Measurements from ENCODE around the gene KRTAP12-1. TPM values are rescaled to one million over a fixed set of nuclear protein-coding genes. Genes with fewer than 3 reads are reported as not detected.

KRTAP12-1 gene
- total RNA-seq (2022; extraction: Qiagen RNA extraction; ENCODE audit: low read depth), result not detected in 5 replicates

GRCh38 chr21:44681861-44682579, at the start of gene KRTAP12-1:
TSS of gene KRTAP12-1 (minus strand) at chr21:44682163. CDS start at chr21:44682123, 40 bp downstream.

GRCh38 chr21:44711327-44712202, 29.6 kb upstream of the KRTAP12-1 start, which contains the start of gene TSPEAR:
TSS of gene TSPEAR (minus strand) at chr21:44711572. CDS start at chr21:44711514, 58 bp downstream.

DNA sequence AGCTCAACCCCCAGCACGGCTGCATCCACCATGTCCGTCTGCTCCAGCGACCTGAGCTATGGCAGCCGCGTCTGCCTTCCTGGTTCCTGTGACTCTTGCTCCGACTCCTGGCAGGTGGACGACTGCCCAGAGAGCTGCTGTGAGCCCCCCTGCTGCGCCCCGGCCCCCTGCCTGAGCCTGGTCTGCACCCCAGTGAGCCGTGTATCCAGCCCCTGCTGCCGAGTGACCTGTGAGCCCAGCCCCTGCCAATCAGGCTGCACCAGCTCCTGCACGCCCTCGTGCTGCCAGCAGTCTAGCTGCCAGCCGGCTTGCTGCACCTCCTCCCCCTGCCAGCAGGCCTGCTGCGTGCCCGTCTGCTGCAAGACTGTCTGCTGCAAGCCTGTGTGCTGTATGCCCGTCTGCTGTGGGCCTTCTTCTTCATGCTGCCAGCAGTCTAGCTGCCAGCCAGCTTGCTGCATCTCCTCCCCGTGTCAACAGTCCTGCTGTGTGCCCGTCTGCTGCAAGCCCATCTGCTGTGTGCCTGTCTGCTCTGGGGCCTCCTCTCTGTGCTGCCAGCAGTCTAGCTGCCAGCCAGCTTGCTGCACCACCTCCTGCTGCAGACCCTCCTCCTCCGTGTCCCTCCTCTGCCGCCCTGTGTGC, 15.3 kb upstream of the KRTAP12-1 start, which contains the start of gene KRTAP10-12:
TSS of gene KRTAP10-12 (plus strand) at position 1 of the 639 bp plus-strand sequence. CDS start at position 31, 30 bp downstream.

GRCh38 chr21:44666401-44667320, 15.3 kb downstream of the KRTAP12-1 start, which contains the start of gene KRTAP12-2:
TSS of gene KRTAP12-2 (minus strand) at chr21:44666927. CDS start at chr21:44666886, 41 bp downstream.

GRCh38 chr21:44657635-44658540, 24.1 kb downstream of the KRTAP12-1 start, which contains the start of gene KRTAP12-3:
TSS of gene KRTAP12-3 (plus strand) at chr21:44657932. CDS start at chr21:44657980, 48 bp downstream.

DNA sequence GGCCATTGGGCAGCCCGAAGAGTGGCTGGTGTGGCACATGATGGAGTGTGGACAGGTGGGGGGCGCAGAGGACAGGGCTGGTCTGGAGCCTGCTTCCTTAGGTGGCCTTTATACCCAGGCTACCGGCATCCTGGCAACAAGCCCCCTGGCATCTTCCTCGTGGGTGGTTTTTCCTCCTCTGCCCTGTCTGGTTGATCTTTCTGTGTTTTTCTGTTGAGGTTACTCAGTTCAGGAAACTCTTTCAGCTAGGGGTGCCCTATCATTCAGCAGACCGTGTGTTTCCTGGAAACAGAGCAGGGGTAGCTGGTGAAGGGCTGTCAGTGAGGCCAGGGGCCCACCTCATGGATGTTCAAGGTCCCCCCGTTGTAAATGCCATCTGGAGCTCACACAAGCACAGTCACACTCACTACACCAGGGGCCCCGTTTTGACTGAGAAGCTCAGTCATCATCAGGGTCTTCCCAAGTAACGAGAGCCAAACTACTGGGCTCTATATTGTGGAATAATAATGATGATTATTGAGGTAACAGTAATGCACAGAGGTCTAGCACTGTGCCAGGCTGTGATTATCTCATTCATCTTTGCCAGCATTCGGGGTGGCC, 27.3 kb downstream of the KRTAP12-1 start, which contains the start of gene KRTAP12-4:
TSS of gene KRTAP12-4 (minus strand) at position 84 of the 600 bp plus-strand sequence. CDS start at position 39, 45 bp downstream.

GRCh38 chr21:44646366-44647221, 35.4 kb downstream of the KRTAP12-1 start, which contains the start of gene KRTAP10-11:
TSS of gene KRTAP10-11 (plus strand) at chr21:44646414. CDS start at chr21:44646459, 45 bp downstream.

DNA sequence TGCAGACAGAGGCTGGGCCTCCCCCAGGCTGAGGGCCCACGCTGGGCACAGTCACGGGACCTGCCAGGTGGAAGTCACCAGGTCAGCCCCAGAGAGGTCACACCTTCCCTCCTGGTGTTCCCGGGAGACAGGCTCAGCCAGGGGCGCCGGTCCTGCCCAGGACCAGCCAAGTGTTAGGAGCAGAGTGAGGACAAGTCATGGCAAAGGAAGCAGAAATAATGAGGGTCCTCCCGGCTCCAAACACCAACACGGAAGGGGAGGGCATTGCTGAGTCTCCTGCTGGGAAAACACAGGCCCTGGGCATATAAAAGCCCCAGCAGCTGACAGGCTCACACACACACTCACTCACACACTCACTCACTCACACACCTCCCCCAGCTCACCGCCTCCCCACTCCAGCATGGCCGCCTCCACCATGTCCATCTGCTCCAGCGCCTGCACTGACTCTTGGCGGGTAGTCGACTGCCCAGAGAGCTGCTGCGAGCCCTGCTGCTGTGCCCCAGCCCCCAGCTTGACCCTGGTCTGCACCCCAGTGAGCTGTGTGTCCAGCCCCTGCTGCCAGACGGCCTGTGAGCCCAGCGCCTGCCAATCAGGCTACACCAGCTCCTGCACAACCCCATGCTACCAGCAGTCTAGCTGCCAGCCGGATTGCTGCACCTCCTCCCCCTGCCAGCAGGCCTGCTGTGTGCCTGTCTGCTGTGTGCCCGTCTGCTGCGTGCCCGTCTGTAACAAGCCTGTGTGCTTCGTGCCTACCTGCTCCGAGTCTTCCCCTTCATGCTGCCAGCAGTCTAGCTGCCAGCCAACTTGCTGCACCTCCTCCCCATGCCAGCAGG, 44.7 kb downstream of the KRTAP12-1 start, which contains the start of gene KRTAP10-10:
TSS of gene KRTAP10-10 (plus strand) at position 339 of the 833 bp plus-strand sequence. CDS start at position 401, 62 bp downstream.

Other genes with a start within 250 kb of the KRTAP12-1 start
- 1.0 to 2.1 TPM (median 1.6 TPM) in 5 replicates for gene LRRC3, start 226.7 kb downstream of the KRTAP12-1 start, total RNA-seq (2022; extraction: Qiagen RNA extraction; ENCODE audit: low read depth)
- gene KRTAP10-1, start 142.0 kb downstream of the KRTAP12-1 start, total RNA-seq (2022; extraction: Qiagen RNA extraction; ENCODE audit: low read depth), result not detected in 5 replicates
- gene KRTAP10-2, start 130.7 kb downstream of the KRTAP12-1 start, total RNA-seq (2022; extraction: Qiagen RNA extraction; ENCODE audit: low read depth), result not detected in 5 replicates
- not detected in 5 replicates for gene KRTAP10-3, start 123.4 kb downstream of the KRTAP12-1 start, total RNA-seq (2022; extraction: Qiagen RNA extraction; ENCODE audit: low read depth)
- not detected in 5 replicates for gene KRTAP10-4, start 108.4 kb downstream of the KRTAP12-1 start, total RNA-seq (2022; extraction: Qiagen RNA extraction; ENCODE audit: low read depth)
- gene KRTAP10-5, start 101.6 kb downstream of the KRTAP12-1 start, total RNA-seq (2022; extraction: Qiagen RNA extraction; ENCODE audit: low read depth), result not detected in 5 replicates
- gene KRTAP10-6, start 89.7 kb downstream of the KRTAP12-1 start, total RNA-seq (2022; extraction: Qiagen RNA extraction; ENCODE audit: low read depth), result not detected in 5 replicates
- gene KRTAP10-7, start 81.6 kb downstream of the KRTAP12-1 start, total RNA-seq (2022; extraction: Qiagen RNA extraction; ENCODE audit: low read depth), result not detected in 5 replicates
- gene KRTAP10-8, start 70.1 kb downstream of the KRTAP12-1 start, total RNA-seq (2022; extraction: Qiagen RNA extraction; ENCODE audit: low read depth), result not detected in 5 replicates
- gene KRTAP10-9, start 55.1 kb downstream of the KRTAP12-1 start, total RNA-seq (2022; extraction: Qiagen RNA extraction; ENCODE audit: low read depth), result not detected in 5 replicates
- not detected in 5 replicates for gene KRTAP10-10, start 44.8 kb downstream of the KRTAP12-1 start, total RNA-seq (2022; extraction: Qiagen RNA extraction; ENCODE audit: low read depth)
- not detected in 5 replicates for gene KRTAP10-11, start 35.7 kb downstream of the KRTAP12-1 start, total RNA-seq (2022; extraction: Qiagen RNA extraction; ENCODE audit: low read depth)
- gene KRTAP12-4, start 27.5 kb downstream of the KRTAP12-1 start, total RNA-seq (2022; extraction: Qiagen RNA extraction; ENCODE audit: low read depth), result not detected in 5 replicates
- not detected in 5 replicates for gene KRTAP12-3, start 24.2 kb downstream of the KRTAP12-1 start, total RNA-seq (2022; extraction: Qiagen RNA extraction; ENCODE audit: low read depth)
- gene KRTAP12-2, start 15.2 kb downstream of the KRTAP12-1 start, total RNA-seq (2022; extraction: Qiagen RNA extraction; ENCODE audit: low read depth), result not detected in 5 replicates
- gene KRTAP10-12, start 15.0 kb upstream of the KRTAP12-1 start, total RNA-seq (2022; extraction: Qiagen RNA extraction; ENCODE audit: low read depth), result not detected in 5 replicates
- gene TSPEAR, start 29.4 kb upstream of the KRTAP12-1 start, total RNA-seq (2022; extraction: Qiagen RNA extraction; ENCODE audit: low read depth), result not detected in 5 replicates
- gene UBE2G2, start 119.7 kb upstream of the KRTAP12-1 start, total RNA-seq (2022; extraction: Qiagen RNA extraction; ENCODE audit: low read depth), result 29.2 to 37.0 TPM (median 35.4 TPM) in 5 replicates
- 43.1 to 72.9 TPM (median 70.5 TPM) in 5 replicates for gene SUMO3, start 135.9 kb upstream of the KRTAP12-1 start, total RNA-seq (2022; extraction: Qiagen RNA extraction; ENCODE audit: low read depth)
- 88.0 to 98.1 TPM (median 96.5 TPM) in 5 replicates for gene PTTG1IP, start 191.5 kb upstream of the KRTAP12-1 start, total RNA-seq (2022; extraction: Qiagen RNA extraction; ENCODE audit: low read depth)
- 0.41 to 1.1 TPM (median 0.61 TPM) in 5 replicates for gene ITGB2, start 238.7 kb upstream of the KRTAP12-1 start, total RNA-seq (2022; extraction: Qiagen RNA extraction; ENCODE audit: low read depth)